Esophagus muscularis mucosa (tissue), 4 donors: ENCODE data around the gene RCC2. TPM values are rescaled to one million over a fixed set of nuclear protein-coding genes. Genes with fewer than 3 reads are reported as not detected.

Experiments
- DNase-seq: peaks from one replicate; pipeline ENCODE4 v3.0.0-alpha.2; 2017; ENCODE audit errors: extremely low spot score
- H3K27ac ChIP-seq, 4 donors: fragments of 200-600 bp; sonication (generic); replicated peaks in 1 of 4; 1 replicate in 3 of 4; 2 replicates in 1 of 4; pipeline ENCODE4 v1.5.1; 2016 to 2019; ENCODE audit warnings: mild to moderate bottlenecking in 1 of 4
- H3K27me3 ChIP-seq, 4 donors: fragments of 200-600 bp; sonication (generic); one replicate each; pipeline versions ENCODE4 v1.5.1 to v1.6.0; 2016 to 2019
- H3K36me3 ChIP-seq, 4 donors: fragments of 200-600 bp; sonication (generic); one replicate each; pipeline ENCODE4 v1.5.1; 2016 to 2019
- H3K4me1 ChIP-seq, 4 donors: fragments of 200-600 bp; sonication (generic); one replicate each; pipeline ENCODE4 v1.5.1; 2016 to 2019
- H3K4me3 ChIP-seq, 4 donors: fragments of 200-600 bp; sonication (generic); 1 replicate in 2 of 4; 2 replicates in 2 of 4; pipeline ENCODE4 v1.5.1; 2016 to 2019; ENCODE audit warnings: mild to moderate bottlenecking in 4 of 4, moderate library complexity in 1 of 4
- H3K9me3 ChIP-seq, 4 donors: fragments of 200-600 bp; sonication (generic); 1 replicate in 3 of 4; 2 replicates in 1 of 4; pipeline ENCODE4 v1.5.1; 2016 to 2019
- EP300 ChIP-seq: sonication (generic); formaldehyde crosslinking; IDR thresholded peaks from one replicate; pipeline ENCODE4 v1.6.1; 2017; ENCODE audit warnings: antibody characterized with exemption
- POLR2A ChIP-seq: fragments of 450-650 bp; IDR thresholded peaks from one replicate; pipeline ENCODE4 v1.6.1; 2017; ENCODE audit warnings: antibody characterized with exemption, moderate library complexity, mild to moderate bottlenecking, low read depth
- POLR2AphosphoS5 ChIP-seq, 2 donors: sonication (generic); formaldehyde crosslinking; IDR thresholded peaks; one replicate each; pipeline ENCODE4 v1.6.1; 2017; ENCODE audit warnings: antibody characterized with exemption in 2 of 2
- WGBS: methylation state at CpG from one replicate; pipeline ENCODE4 v1.1.5; 2018; 5-methylcytosine and 5-hydroxymethylcytosine counted together
- intact Hi-C: fragments of 100-400 bp; cut with DNase I; formaldehyde crosslinking; loops from one replicate; pipeline ENCODE4 v1.15.1; 2023
- total RNA-seq, 4 donors: library from RNA; depleted of rRNA; stranded (reverse); fragments of >200 nt; gene quantifications; one replicate each; pipeline versions ENCODE4 v1.1.0 to v1.2.1, GENCODE V29; 2016
- TF ChIP-seq, protein P1 (sequence below), 3 experiments: fragments of 200-600 bp in 2 of 3; fragments of 450-650 bp in 1 of 3; sonication (generic) in 2 of 3; IDR thresholded peaks; one replicate each; pipeline ENCODE4 v1.5.1; 2017 to 2019; ENCODE audit warnings: antibody characterized with exemption in 3 of 3, mild to moderate bottlenecking in 2 of 3, moderate library complexity in 1 of 3

The RCC2 gene
- total RNA-seq, 4 donors from 2014 or later = 12.0 to 22.6 (median 20.5) TPM

DNA sequence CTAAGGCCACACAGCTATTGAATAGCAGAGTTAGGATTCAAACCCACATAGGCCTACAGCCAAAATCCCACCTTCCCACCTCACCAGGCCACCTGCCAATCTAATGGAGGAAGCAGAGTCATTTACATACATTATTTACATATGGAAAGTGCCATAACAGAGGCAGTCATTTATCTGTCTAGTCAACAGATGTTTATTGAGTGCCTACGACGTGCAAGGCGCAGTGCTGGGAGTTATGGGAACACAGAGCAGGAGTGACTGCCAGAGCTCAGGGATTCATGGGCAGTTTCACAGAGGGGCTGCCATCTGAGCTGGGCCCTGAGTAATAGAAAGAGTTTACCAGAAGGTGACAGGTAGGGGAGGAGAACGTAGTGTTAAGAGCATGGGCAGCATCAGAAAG, 77.8 kb downstream of the RCC2 start:
- Histone ChIP-seq H3K4me1 (no peaks in the 10 kb centered on the region), H3K36me3 (no peaks in the 10 kb centered on the region), H3K27me3 (peaks cover 0 to 49% (median 0%) of the 10 kb centered on the region in 4 donors), H3K4me3 (no peak overlapping the region), H3K27ac (no peak overlapping the region), H3K9me3 (peaks cover 0 to 5% (median 2%) of the 10 kb centered on the region in 4 donors)
- WGBS = 80% methylated on average over 4 of the region's 4 CpGs
- TF ChIP-seq, protein P1, sequence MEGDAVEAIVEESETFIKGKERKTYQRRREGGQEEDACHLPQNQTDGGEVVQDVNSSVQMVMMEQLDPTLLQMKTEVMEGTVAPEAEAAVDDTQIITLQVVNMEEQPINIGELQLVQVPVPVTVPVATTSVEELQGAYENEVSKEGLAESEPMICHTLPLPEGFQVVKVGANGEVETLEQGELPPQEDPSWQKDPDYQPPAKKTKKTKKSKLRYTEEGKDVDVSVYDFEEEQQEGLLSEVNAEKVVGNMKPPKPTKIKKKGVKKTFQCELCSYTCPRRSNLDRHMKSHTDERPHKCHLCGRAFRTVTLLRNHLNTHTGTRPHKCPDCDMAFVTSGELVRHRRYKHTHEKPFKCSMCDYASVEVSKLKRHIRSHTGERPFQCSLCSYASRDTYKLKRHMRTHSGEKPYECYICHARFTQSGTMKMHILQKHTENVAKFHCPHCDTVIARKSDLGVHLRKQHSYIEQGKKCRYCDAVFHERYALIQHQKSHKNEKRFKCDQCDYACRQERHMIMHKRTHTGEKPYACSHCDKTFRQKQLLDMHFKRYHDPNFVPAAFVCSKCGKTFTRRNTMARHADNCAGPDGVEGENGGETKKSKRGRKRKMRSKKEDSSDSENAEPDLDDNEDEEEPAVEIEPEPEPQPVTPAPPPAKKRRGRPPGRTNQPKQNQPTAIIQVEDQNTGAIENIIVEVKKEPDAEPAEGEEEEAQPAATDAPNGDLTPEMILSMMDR (IDR thresholded peaks at IDR 0.05) = no peak
- TF ChIP-seq POLR2AphosphoS5 (IDR thresholded peaks at IDR 0.05) = no peak
- TF ChIP-seq EP300 = no peak
- TF ChIP-seq POLR2A = no peak
- DNase-seq = no peak
- intact Hi-C loops = no loop called here

- DNase-seq = no peak
- TF ChIP-seq POLR2AphosphoS5 (IDR thresholded peaks at IDR 0.05) (no peak), EP300 (no peak), POLR2A (no peak)
- TF ChIP-seq, protein P1 (IDR thresholded peaks at IDR 0.05) = no peak
- 83% methylated on average over 10 of the region's 11 CpGs for WGBS
- Histone ChIP-seq H3K9me3 (peaks cover 0 to 5% (median 2%) of the 10 kb centered on the region in 4 donors), H3K4me1 (no peaks in the 10 kb centered on the region), H3K27ac (no peak overlapping the region), H3K36me3 (no peaks in the 10 kb centered on the region), H3K27me3 (peaks cover 0 to 46% (median 0%) of the 10 kb centered on the region in 4 donors), H3K4me3 (no peak overlapping the region)
- intact Hi-C loops = no loop called here
Measured at GRCh38 chr1:17360272-17360956, 79.1 kb downstream of the RCC2 start.

- Histone ChIP-seq H3K36me3 (no peaks in the 10 kb centered on the region), H3K27ac (no peak overlapping the region), H3K9me3 (peaks cover 0 to 5% (median 2%) of the 10 kb centered on the region in 4 donors), H3K4me1 (no peaks in the 10 kb centered on the region), H3K4me3 (no peak overlapping the region), H3K27me3 (peaks cover 0 to 40% (median 0%) of the 10 kb centered on the region in 4 donors)
- no peak for DNase-seq
- TF ChIP-seq POLR2A = no peak
- no peak for TF ChIP-seq EP300
- no peak for TF ChIP-seq POLR2AphosphoS5 (IDR thresholded peaks at IDR 0.05)
- TF ChIP-seq, protein P1 (IDR thresholded peaks at IDR 0.05) = no peak
- intact Hi-C loops = no loop called here
- WGBS = 86% methylated on average over 9 of the region's 9 CpGs
Measured at GRCh38 chr1:17359808-17360207, 79.7 kb downstream of the RCC2 start.

- intact Hi-C loops = no loop called here
- Histone ChIP-seq H3K36me3 (no peaks in the 10 kb centered on the region), H3K27me3 (peaks cover 0 to 36% (median 0%) of the 10 kb centered on the region in 4 donors), H3K4me3 (no peak overlapping the region), H3K4me1 (no peaks in the 10 kb centered on the region), H3K9me3 (peaks cover 0 to 2% (median 0%) of the 10 kb centered on the region in 4 donors), H3K27ac (no peak overlapping the region)
- DNase-seq = no peak
- TF ChIP-seq POLR2AphosphoS5 (IDR thresholded peaks at IDR 0.05) = no peak
- 45% methylated on average over 11 of the region's 11 CpGs for WGBS
Measured at GRCh38 chr1:17359031-17359430, 80.4 kb downstream of the RCC2 start.

DNA sequence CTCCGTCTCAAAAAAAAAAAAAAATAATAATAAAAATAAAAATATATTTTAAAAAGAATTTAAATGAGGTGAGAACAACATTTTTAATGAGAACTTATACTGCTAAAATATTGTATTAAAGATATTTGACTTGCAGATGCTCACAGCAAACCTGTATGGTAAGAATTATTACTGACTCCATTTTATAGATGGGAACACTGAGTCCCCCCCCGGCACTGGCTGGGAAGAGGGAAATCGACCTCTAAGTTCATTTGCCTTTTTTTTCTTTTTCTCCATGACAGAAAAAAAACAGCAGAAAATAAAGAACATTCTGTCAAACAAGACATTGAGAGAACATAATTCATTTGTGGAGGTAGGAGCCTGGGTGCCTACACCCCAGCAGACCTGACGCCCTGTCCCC, 80.9 kb downstream of the RCC2 start:
- H3K36me3 ChIP-seq = no peaks in the 10 kb centered on the region
- no peak overlapping the region for H3K4me3 ChIP-seq
- no peak for TF ChIP-seq EP300
- TF ChIP-seq, protein P1 (IDR thresholded peaks at IDR 0.05) = no peak
- no peak for TF ChIP-seq POLR2A
- no peak for TF ChIP-seq POLR2AphosphoS5 (IDR thresholded peaks at IDR 0.05)
- 87% methylated on average over 3 of the region's 4 CpGs for WGBS
- intact Hi-C loops = no loop called here
- H3K4me1 ChIP-seq = no peaks in the 10 kb centered on the region
- H3K27ac ChIP-seq = no peak overlapping the region
- H3K27me3 ChIP-seq = peaks cover 0 to 36% (median 0%) of the 10 kb centered on the region in 4 donors
- no peak for DNase-seq
- H3K9me3 ChIP-seq = no peaks in the 10 kb centered on the region

Other genes starting within 250 kb of the RCC2 start
- gene PADI1, start 234.5 kb downstream of the RCC2 start, total RNA-seq = 1 to 10 TPM in 1 of 4 donors, not detected in 3; 2.1 TPM
- not detected for gene PADI3, start 190.6 kb downstream of the RCC2 start, total RNA-seq
- 1 to 10 TPM in 1 of 4 donors, not detected in 3; 5.6 TPM for gene PADI4, start 131.5 kb downstream of the RCC2 start, total RNA-seq
- gene PADI6, start 67.5 kb downstream of the RCC2 start, total RNA-seq = not detected
- gene ARHGEF10L, start 100.0 kb upstream of the RCC2 start, total RNA-seq = 10 to 100 TPM; 46.6 to 93.0 (median 66.9) TPM